Aorta (tissue), 5 donors: ENCODE results near the gene EFNA1. TPM values are rescaled to one million over a fixed set of nuclear protein-coding genes. Genes with fewer than 3 reads are reported as not detected.
"Not testable (repeated sequence)": the region's sequence is repeated elsewhere in the genome, so short reads cannot be mapped to it uniquely, and the experiment has no call there.

Source experiments
- ATAC-seq: fragments of 200-7000 bp; cut with Tn5 transposase; one replicate; pipeline ENCODE4 v1.9.1; 2022; ENCODE audit warnings: moderate library complexity; ENCODE audit not compliant: low FRiP score
- DNase-seq, 2 donors: peaks; one replicate each; pipeline ENCODE4 v3.0.0-alpha.2; 2020
- H3K27ac ChIP-seq, 2 donors: one replicate each; pipeline ENCODE4 v1.5.1; 2013; ENCODE audit warnings: low read length in 2 of 2, mild to moderate bottlenecking in 2 of 2, moderate library complexity in 2 of 2, control low read depth in 1 of 2, inconsistent platforms in 1 of 2, low read depth in 1 of 2
- H3K27me3 ChIP-seq, 2 donors: one replicate each; pipeline ENCODE4 v1.6.1; 2013; ENCODE audit warnings: control low read depth in 1 of 2, low read length in 1 of 2, mild to moderate bottlenecking in 1 of 2, moderate library complexity in 1 of 2; ENCODE audit not compliant: insufficient read depth in 2 of 2, control insufficient read depth in 1 of 2
- H3K36me3 ChIP-seq, 2 donors: one replicate each; pipeline ENCODE4 v1.6.1; 2013; ENCODE audit warnings: control low read depth in 1 of 2, low read length in 1 of 2, mild to moderate bottlenecking in 1 of 2; ENCODE audit not compliant: insufficient read depth in 2 of 2, control insufficient read depth in 1 of 2
- H3K4me1 ChIP-seq, 2 donors: one replicate each; pipeline ENCODE4 v1.6.1; 2013; ENCODE audit warnings: low read length in 2 of 2, control low read depth in 1 of 2, mild to moderate bottlenecking in 1 of 2, moderate library complexity in 1 of 2; ENCODE audit not compliant: insufficient read depth in 2 of 2, control insufficient read depth in 1 of 2
- H3K4me3 ChIP-seq, 2 donors: one replicate each; pipeline ENCODE4 v1.5.1; 2013; ENCODE audit warnings: low read length in 2 of 2, control low read depth in 1 of 2, mild to moderate bottlenecking in 1 of 2
- H3K9me3 ChIP-seq: one replicate; pipeline ENCODE4 v1.6.1; 2013; ENCODE audit warnings: mild to moderate bottlenecking, low read length; ENCODE audit not compliant: control insufficient read depth
- WGBS, 2 donors: extraction: QIAGEN DNeasy Blood & Tissue Kit; methylation state at CpG; one replicate each; pipeline ENCODE4 v1.1.7; 2013; 5-methylcytosine and 5-hydroxymethylcytosine counted together
- intact Hi-C, 2 donors: fragments of 100-400 bp; cut with DNase I; formaldehyde crosslinking; loops; one replicate each; pipeline versions ENCODE4 v1.14.2 to v1.15.0; 2022
- polyA plus RNA-seq, 2 donors: library from polyadenylated mRNA; stranded (reverse); fragments of 200-250 nt; gene quantifications; one replicate each; pipeline ENCODE4 v1.2.3, GENCODE V29; 2013
- total RNA-seq, 2 donors: library from RNA; stranded (reverse); fragmentation: NEBNext Ultra II Directional; extraction: Animal tissue kit (Norgen Biotek cat#: 25700); gene quantifications; one replicate each; pipeline ENCODE4 v1.2.1, GENCODE V29; 2021
- donor health status: healthy with polysubstance abuse.
- donor health status: Bipolar disorder and iron deficiency.
- donor health status: DM: no; HTN: no; CAD: no.
- donor health status: DM: no; HTN: no; CAD: no.
- donor health status: DM: yes; HTN: yes; CAD: no.

EFNA1 gene
- total and polyA plus RNA-seq, 4 donors: 7.1 to 49.1 (median 15.5) TPM

DNA sequence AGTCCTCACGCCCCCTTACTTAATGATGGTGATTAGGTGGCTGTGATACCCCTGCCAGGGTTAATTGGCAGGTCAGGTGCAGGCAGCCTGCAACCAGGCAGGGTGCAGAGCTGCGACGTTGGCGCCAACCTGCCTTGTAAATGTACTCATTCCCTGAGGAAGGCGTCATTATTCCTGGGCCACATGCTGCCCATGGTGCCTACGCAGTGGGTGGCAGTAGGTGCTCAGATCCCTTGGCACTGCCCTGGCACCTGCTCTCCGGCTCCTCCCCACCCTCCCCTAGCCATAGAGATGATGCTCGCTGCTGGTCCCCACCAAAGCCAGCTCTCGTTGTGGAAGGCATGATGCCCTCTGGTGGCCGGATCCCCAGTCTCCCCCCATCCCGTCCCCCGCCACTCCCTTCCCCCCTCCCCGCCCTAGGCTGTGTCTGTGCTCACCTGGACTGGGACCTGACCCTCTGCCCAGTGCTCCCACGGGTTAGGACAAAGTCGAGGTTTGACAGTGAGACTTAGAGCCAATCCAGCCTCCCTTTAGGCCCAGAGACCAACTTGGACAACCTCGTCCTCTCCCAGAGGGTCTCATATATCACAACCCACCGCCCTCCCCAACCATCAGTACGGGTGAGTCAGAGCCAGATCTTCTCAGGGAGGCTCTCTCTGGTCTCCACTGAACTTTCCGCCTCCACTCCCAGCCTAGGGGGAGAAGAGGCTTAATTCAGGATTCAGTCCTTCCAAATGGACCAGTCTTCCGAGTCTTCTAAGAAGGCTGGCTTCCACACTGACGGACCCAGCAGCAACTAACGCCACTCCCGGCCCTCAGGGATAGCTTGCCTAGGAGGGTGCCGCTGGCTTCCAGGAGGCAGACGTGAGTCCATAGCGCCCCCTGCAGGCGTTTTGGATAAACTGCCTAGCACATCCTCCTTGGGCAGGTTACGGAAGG, 39.8 kb downstream of the EFNA1 start:
- intact Hi-C loops: loop anchor here (1.0 to 2.0 kb wide), 2 partner anchors 75 to 76 kb away; no protein-coding TSS in a partner anchor
- peak; percentile 89 for ATAC-seq
- H3K4me3 ChIP-seq: no peak overlapping the region
- H3K9me3 ChIP-seq: no peaks in the 10 kb centered on the region
- peaks cover 0 to 3% of the 10 kb centered on the region in 2 donors for H3K36me3 ChIP-seq
- no peaks in the 10 kb centered on the region for H3K27me3 ChIP-seq
- no peaks in the 10 kb centered on the region for H3K4me1 ChIP-seq
- no peak overlapping the region for H3K27ac ChIP-seq
- 8 to 10% methylated on average over 24 to 28 of the region's 28 CpGs for WGBS, 2 donors
- DNase-seq: peak; percentile 92 to 96

DNA sequence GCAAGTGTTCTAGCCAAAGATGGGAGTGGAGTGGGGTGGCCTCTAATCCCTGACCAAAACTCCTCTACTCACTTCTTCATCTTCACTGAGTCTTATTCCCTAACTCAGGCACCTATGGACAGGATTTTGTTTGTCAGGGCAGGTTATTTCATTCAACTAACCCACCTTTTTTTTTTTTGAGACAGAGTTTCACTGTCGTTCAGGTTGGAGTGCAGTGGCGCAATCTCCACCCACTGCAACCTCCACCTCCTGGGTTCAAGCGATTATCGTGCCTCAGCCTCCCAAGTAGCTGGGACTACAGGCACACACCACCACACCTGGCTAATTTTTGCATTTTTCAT, 40.4 kb downstream of the EFNA1 start:
- intact Hi-C loops: loop anchor here in 1 of 2 donors (1.0 kb wide), 1 partner anchor 77 kb away; no protein-coding TSS in a partner anchor
- H3K27me3 ChIP-seq, H3K4me1 ChIP-seq, H3K36me3 ChIP-seq, H3K9me3 ChIP-seq, H3K27ac ChIP-seq, ATAC-seq, DNase-seq, H3K4me3 ChIP-seq: not testable (repeated sequence)
- WGBS, 2 donors: 45 to 49% methylated on average over 4 of the region's 4 CpGs

DNA sequence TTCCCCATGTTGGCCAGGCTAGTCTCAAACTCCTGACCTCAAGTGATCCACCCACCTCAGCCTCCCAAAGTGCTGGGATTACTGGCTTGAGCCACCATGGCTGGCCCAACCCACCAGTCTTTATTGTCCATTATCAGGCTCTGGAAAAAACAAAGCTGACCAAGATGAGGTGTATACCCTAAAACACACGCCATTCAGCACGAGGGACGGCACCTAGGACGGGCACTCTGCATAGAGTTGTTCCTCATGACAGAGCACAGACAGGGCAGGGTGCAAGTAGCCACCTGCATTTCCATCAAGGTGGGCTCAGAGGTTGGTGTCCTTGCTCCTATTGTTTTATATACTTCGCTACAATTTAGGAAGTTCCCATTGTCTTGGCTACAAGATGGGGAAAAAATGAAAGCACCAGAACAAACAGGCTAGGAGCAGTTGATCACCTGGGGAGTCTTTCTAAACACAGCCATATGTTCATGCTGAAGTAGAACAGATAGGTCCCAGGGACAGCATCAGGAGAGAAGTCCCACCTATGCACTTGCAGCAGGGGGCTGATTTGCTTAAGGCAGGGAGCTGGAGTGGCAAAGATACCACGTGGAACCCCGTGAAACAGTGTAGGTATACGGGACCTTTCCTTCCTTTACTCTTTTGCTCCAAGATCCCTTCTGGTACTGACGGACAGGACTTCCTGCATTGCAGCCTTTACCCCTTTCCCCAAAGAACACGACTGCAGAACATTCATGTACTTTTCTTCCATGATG, 41.0 kb downstream of the EFNA1 start:
- Histone ChIP-seq H3K9me3 (no peaks in the 10 kb centered on the region), H3K27ac (no peak overlapping the region), H3K36me3 (peaks cover 0 to 3% of the 10 kb centered on the region in 2 donors), H3K27me3 (no peaks in the 10 kb centered on the region), H3K4me3 (no peak overlapping the region), H3K4me1 (no peaks in the 10 kb centered on the region)
- WGBS, 2 donors: 73 to 81% methylated on average over 10 of the region's 10 CpGs
- peak in 1 of 2 donors; percentile 43 for DNase-seq
- no peak for ATAC-seq
- intact Hi-C loops: loop anchor here in 1 of 2 donors (1.0 kb wide), 1 partner anchor 77 kb away; no protein-coding TSS in a partner anchor

DNA sequence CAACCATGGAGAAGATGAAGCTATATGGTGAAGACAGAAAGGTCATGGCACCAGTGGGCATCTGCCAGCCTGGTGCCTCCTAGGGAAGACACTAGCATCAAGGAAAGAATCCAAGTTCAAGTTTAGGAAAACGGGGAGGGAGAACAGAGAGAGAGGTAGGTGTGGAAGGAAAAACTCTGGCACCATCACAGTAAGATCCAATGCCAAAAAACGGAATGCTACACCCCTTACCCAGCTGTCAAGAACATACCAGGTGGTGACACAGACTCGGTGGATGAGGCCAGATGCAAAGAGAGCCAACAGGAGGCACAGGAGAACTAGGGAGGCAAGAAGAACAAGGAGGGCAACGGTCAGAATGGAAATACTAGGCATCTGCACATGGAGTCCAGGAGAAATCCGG, 41.9 kb downstream of the EFNA1 start:
- Histone ChIP-seq H3K4me3 (no peak overlapping the region), H3K4me1 (no peaks in the 10 kb centered on the region), H3K9me3 (no peaks in the 10 kb centered on the region), H3K27me3 (no peaks in the 10 kb centered on the region), H3K27ac (no peak overlapping the region), H3K36me3 (peaks cover 0 to 3% of the 10 kb centered on the region in 2 donors)
- ATAC-seq (no peak), DNase-seq (no peak)
- intact Hi-C loops: no loop called here
- 69 to 80% methylated on average over 5 of the region's 5 CpGs for whole genome bisulfite sequencing, 2 donors

GRCh38 chr1:155170101-155170785, 42.6 kb downstream of the EFNA1 start:
- intact Hi-C loops: no loop called here
- Histone ChIP-seq H3K4me1 (no peaks in the 10 kb centered on the region), H3K27ac (no peak overlapping the region), H3K27me3 (no peaks in the 10 kb centered on the region), H3K4me3 (no peak overlapping the region), H3K9me3 (no peaks in the 10 kb centered on the region), H3K36me3 (peaks cover 0 to 3% of the 10 kb centered on the region in 2 donors)
- WGBS, 2 donors: 83 to 90% methylated on average over 2 of the region's 2 CpGs
- DNase-seq: peak in 1 of 2 donors; percentile 12
- no peak for ATAC-seq

DNA sequence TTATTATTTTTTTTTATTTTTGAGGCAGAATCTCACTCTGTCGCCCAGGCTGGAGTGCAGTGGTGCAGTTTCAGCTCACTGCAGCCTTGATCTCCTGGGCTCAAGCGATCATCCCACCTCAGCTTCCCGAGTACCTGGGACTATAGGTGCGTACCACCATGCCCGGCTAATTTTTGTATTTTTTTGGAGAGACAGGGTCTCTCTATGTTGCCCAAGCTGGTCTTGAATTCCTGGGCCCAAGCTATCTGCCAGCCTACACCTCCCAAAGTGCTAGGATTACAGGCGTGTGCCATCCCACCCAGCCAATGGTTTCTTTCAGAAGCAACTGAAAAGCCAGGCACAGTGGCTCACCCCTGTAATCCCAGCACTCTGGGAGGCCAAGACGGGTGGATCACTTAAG, 43.1 kb downstream of the EFNA1 start:
- H3K4me1 ChIP-seq: no peaks in the 10 kb centered on the region
- H3K9me3 ChIP-seq: no peaks in the 10 kb centered on the region
- H3K4me3 ChIP-seq: no peak overlapping the region
- no peaks in the 10 kb centered on the region for H3K27me3 ChIP-seq
- peak in 1 of 2 donors; percentile 36 for DNase-seq
- whole genome bisulfite sequencing, 2 donors: 84 to 89% methylated on average over 7 of the region's 7 CpGs
- intact Hi-C loops: no loop called here
- H3K27ac ChIP-seq: no peak overlapping the region
- H3K36me3 ChIP-seq: peaks cover 0 to 3% of the 10 kb centered on the region in 2 donors
- ATAC-seq: no peak

DNA sequence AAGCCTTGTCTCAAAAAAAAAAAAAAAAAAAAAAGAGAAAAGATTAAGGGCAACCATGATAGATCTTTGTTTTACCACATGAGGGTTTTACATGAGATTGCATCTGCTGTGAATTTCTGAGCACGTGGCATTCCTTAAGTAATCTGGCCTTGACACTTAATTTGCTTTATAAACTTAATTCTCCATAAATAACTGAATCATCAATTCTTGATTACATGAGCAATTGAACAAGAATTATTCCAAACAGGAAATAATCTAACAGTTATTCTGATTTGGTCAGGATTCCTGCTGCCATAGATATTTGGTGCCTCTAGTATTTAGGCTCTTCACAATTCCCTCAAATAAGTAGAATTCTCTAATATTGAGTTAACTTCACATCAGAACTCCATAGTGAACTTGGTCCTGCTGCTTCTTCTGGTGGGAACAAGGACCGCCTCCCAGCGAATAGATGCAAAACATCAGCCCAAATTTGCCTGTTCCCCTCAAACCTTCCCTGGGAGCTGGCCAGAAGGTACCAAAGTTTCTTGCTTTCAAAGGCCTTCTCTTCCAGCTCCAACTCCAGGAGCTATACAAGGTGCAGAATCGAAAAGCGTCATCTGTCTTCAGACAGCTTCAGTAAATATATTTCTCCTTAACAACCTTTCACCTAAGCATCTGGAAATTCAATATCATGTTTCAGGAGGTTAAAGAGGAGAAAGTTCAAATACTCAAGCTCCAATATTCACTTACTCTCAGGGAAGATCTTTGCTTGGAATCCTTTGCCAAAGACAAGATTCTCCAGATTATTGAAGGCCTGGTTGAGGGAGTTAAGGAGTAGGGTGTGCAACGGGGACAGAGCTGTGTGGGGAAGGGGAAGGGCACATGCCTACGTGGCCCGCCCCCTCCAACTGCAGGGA, 44.4 kb downstream of the EFNA1 start:
- intact Hi-C loops: no loop called here
- WGBS, 2 donors: 37 to 38% methylated on average over 8 of the region's 8 CpGs
- H3K4me3 ChIP-seq: peak overlapping the region; percentile 68 to 86
- peaks cover 0 to 3% of the 10 kb centered on the region in 2 donors for H3K36me3 ChIP-seq
- peak overlapping the region in 1 of 2 donors; percentile 71 for H3K27ac ChIP-seq
- no peaks in the 10 kb centered on the region for H3K9me3 ChIP-seq
- H3K4me1 ChIP-seq: no peaks in the 10 kb centered on the region
- ATAC-seq: peak; percentile 15
- no peak for DNase-seq
- H3K27me3 ChIP-seq: no peaks in the 10 kb centered on the region
